HG03175 (cell line): ENCODE data around the gene LRRC3C.
"Not testable (repeated sequence)": the region's sequence is repeated elsewhere in the genome, so short reads cannot be mapped to it uniquely, and the experiment has no call there.

Experiments
- ATAC-seq: cut with Tn5 transposase; IDR thresholded peaks from one replicate; pipeline ENCODE4 v1.9.1; 2021; ENCODE audit warnings: mild to moderate bottlenecking, moderate library complexity; ENCODE audit not compliant: unreplicated experiment

Gene LRRC3C, protein sequence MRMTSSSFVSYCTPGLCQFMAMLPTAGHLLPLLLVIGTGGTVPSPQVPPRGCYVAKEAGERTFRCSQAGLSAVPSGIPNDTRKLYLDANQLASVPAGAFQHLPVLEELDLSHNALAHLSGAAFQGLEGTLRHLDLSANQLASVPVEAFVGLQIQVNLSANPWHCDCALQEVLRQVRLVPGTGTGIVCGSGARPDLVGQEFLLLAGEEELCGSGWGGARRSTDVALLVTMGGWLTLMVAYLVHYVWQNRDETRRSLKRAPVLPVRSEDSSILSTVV

DNA sequence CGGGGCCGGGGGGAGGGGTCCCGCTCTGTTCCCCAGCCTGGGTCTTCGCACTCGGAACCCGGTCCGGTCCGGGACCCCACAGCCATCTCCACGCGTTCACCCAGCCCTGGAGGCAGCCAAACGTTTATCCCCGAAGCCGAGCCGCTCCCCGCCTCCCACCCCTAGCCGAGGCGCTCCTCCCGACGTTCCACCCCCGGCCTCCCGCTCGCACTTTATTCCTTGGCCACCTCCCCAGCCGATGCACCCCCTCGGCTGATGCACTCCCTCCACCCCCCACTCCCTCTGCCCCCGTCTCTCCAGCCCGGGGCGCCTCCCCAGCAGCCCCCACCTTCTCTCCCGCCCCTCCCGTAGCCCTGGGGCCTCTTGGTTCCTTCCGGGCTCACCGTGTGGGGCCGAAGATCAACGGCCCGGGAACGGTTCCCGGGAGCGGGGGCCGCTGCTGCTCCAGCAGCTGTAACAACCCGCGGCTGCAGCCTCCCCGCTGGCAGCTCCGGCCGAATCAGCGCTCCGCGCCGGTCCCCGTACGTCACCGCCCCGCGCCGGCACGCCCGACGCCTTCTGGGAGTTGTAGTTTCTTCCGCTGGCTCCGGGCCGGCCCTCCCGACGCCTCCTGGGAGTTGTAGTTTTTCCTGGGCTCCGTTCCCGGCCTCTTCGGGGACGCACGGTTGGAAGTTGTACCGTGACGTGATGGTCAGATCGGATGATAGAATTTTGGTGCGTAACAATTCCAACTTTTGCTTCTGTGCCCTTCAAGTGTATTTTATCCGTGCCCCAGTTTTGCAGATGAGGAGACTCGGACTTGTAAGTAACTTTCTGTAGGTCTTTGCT lies at the start of gene LRRC3C, which contains the start of gene ORMDL3:
LRRC3C (plus strand) TSS at position 632 of the 828 bp plus-strand sequence. CDS start 13,792 bp downstream, outside the sequence.
ORMDL3 (minus strand) TSS at position 501 of the 828 bp plus-strand sequence. CDS start 3,398 bp downstream, outside the sequence.
- peak; percentile 85 for ATAC-seq

DNA sequence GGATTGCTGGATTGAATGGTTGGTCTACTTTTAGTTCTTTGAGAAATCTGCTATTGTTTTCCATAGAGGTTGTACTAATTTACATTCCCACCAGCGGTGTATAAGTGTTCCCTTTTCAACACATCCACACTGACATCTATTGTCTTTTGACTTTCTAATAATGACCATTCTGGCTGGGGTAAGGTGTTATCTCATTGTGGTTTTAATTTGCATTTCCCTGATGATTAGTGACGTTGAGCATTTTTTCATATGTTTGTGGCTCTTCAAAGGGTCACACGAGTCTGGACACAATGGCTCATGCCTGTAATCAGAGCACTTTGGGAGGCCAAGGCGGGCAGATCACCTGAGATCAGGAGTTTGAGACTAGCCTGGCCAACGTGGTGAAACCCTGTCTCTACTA lies 41.4 kb upstream of the LRRC3C start:
- not testable (repeated sequence) for ATAC-seq

DNA sequence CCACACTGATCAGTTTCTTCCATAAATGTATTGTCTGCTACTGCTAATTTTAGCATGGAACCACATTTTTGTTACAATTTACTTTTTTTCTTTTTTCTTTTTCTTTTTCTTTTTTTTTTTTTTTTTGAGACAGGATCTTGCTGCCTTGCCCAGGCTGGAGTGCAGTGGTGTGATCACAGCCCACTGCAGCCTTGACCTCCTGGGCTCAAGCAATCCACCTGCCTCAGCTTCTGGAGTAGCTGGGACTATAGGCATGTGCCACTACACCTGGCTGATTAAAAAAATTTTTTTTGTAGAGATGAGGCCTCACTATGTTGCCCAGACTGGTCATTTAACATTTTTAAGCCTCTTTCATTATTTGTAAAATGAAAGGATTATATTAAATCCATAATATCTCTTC lies 40.5 kb upstream of the LRRC3C start:
- no peak for ATAC-seq

DNA sequence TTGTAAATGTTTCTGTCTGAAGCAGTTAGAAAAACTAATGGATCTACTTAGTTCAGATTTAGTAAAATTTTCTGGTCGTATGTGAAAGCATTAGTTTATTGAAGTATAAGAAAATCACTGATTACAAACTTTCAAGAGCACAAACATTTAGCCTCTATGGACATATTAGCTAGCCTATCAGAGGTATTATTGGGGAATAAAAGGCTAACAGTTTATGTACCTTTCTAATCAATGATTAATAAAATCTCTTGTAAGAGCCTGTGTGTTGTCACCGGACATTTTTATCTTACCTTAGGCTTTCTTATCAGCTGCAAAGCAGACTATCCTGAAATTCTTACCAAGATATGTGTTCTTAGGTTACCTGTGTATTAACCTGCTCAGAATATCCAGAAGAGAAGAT lies 38.3 kb upstream of the LRRC3C start:
- ATAC-seq, result no peak

DNA sequence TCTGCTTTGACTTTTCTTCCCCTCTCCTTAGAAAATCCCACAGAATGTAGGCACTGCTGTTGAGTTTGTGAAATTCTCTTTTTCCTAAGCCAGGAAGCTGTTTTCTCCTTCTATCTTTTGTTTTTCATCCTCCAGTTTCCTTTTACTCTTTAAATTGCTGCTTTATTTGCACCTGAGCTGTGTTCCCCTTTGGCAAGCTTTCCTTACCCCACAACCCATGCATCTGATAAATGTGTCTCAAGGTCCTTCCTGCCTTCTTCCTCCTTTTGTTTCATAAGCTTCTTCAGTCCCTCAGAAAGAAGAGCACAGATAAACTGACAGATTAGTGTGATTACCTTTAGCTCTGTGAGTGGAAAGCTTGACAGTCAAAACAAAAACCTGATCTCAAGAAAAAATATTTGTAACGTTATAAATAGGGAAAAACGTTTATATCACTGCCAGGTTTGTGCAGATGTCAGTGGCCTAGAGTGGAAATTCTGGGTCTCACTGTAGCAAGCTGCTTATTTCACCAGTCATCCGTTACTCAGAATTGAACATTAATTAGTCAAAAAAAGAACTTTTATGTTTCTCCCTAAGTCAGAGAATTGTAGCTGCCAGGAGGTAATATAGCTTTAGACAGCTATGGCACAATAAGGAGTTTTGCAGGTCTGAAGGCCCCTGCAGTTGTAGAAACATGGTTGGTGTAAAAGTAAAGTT lies 32.7 kb upstream of the LRRC3C start:
- no peak for ATAC-seq

DNA sequence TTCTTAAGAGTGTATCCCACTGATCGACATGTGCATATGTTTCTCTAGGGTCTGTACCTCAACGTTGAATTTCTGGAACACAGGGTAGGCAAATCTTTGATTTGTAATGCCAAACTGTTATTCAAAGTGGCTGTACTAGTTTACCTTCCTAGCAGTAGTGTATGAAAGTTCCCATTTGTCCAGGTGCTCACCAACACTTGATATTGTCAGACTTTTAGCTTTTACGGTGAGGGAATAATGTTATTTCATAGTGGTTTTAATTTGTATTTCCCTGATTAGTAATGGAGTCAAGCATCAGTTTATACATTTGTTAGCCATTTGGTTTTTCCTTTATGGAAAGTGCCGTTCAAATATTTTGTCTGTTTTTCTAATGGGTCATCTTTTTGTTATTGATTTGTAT lies 29.4 kb upstream of the LRRC3C start:
- no peak for ATAC-seq

DNA sequence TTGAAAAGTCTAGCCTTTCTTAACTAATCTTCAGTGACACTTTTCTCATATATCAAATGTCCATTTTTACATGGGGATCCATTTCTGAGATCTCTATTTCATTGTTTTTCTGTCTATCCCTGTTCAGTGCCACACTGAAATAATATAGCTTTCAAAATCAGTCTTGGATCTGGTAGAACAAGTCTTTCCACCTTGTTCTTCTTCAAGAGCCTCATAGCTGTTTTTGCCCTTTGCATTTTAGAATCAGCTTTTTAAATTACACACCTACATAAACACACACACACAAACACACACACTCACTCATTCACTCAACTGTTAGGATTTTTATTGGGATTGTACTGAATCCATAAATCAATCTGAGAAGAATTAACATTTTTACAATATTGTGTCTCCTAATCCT lies 28.3 kb upstream of the LRRC3C start:
- ATAC-seq, result no peak

DNA sequence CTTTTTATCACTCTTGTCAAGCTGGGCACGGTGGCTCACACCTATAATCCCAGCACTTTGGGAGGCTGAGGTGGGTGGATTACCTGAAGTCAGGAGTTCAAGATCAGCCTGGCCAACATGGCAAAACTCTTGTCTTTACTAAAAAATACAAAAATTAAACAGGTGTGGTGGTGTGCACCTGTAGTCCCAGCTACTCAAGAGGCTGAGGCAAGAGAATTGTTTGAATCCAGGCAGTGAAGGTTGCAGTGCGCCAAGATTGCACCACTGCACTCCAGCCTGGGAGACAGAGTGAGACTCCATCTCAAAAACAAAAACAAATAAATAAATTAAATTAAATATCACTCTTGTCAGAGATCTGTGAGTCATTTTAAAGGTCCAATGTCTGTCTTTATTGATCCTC lies 25.5 kb upstream of the LRRC3C start:
- not testable (repeated sequence) for ATAC-seq

DNA sequence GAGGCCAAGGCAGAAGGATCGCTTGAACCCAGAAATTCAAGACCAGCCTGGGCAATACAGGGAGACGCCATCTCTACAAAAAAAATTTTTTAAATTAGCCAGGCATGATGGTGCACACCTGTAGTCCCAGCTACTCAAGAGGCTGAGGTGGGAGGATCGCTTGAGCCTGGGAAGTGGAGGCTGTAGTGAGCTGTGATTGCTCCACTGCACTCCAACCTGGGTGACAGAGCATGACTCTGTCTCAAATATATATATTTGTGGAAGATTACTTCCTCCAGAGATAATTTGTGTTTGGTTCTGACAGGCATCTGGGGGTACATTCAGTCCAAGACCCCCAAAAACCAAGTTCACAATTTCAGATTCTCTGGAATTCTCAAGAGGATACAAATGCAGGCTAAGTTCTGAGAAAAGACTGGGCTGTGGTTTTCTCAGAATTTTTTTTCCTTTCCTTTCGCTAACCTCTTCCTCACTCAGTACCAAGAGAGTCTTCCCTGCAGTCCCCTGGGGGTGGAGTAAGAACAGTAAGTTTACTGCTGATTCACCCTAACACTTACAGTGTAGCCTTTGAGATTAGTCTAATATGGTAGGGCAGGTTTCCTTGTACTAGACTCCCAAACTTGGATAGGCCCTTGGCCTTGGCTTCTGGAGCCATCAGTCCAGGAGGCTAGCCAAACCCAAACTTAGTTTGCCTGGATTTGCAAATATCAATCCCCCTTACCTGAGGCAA lies 24.2 kb upstream of the LRRC3C start:
- ATAC-seq, result no peak

DNA sequence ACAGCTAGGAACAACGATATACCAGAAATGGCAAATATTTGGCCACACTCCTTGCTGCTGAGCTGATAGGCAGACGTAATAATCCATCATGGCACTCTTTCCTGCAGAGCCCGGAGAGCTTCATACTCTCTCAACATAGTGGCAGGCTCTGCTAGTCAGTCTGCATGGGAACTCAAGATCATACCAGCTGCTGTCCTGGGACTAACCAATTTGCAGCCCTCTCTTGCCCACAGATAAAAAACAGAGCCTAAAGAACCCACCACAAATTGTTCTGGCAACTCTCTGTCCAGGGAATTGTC lies 22.6 kb upstream of the LRRC3C start:
- ATAC-seq, result no peak

DNA sequence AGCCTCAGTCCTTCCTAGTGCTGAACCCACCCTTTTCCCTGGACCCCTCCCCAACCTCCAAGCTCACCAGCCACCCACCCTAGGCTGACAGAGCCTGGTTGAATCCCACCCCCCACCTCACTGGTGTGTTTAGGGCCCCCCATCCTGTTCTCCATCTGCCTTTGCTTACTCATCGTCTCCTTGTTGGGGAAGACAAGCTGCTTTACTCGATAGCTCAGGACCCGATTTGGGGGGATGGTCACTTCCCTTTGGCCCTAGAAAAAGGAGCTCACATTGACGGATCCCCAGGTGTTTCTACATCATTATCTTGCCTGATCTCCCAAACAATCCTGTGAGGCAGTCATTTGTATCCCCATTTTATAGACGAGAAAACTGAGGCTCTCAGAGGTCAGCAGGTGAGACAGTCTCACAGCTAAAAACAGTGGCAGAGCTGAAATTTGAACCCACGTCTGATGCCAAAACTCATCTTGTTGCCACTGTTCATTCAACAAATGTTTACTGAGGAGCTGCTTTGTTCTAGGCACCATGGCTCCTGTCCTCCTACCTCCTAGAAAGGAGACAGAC lies 18.7 kb upstream of the LRRC3C start:
- ATAC-seq, result no peak

DNA sequence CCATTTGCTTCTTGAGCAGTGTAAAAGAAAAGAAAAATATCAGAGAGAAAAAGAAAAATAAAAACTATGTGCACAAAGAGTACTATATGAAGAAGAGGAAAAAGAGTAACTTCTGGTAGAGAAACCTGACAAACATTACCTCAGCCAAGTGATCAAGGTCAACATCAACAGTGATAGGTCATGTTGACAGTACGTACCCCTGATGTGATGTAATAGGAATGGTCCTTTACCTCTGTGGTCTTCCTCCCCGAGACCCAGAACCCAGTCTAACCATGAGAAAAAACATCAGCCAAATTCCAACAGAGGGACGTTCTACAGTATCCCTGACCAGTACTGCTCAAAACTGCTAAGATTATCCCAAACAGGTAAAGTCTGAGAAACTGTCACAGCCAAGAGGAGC lies 13.5 kb upstream of the LRRC3C start:
- ATAC-seq, result no peak

DNA sequence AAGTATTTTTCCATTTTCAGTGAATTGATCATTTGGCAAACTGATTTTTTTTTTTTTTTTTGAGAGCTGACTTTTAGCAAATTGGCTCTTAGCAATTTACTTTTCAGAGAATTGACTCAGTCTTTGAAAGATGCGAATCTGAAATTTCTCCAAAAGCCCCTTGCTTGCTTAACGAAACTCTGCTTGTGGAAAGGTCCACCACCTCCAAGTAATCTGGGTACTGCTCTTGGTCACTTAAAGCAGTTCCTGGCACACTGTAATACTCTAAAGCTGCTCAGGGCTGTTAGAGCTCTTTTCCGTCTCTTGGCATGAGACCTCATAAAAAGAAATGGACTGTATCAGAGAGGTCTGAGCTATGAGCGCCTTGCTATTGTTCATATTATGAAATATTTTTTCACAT lies 12.0 kb upstream of the LRRC3C start:
- ATAC-seq, result no peak

DNA sequence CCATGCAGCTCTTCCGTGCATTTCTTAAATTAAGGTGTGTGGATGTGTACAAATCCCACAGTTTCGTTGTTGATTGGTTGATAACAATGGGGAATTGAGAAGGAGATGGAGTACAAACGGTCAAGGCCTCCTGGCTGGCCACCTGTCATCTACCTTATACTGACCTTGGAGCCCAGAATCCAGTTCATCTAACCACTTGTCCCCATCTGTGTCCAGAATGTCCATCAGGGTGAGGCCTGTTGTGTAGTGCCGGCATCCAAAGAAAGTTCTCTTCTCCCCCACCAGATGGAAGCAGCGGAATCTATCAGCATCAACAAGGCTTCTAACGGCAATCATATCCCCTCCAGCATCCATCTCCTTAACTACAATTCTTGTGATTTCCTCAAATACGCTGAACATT lies 10.6 kb upstream of the LRRC3C start:
- ATAC-seq, result no peak

DNA sequence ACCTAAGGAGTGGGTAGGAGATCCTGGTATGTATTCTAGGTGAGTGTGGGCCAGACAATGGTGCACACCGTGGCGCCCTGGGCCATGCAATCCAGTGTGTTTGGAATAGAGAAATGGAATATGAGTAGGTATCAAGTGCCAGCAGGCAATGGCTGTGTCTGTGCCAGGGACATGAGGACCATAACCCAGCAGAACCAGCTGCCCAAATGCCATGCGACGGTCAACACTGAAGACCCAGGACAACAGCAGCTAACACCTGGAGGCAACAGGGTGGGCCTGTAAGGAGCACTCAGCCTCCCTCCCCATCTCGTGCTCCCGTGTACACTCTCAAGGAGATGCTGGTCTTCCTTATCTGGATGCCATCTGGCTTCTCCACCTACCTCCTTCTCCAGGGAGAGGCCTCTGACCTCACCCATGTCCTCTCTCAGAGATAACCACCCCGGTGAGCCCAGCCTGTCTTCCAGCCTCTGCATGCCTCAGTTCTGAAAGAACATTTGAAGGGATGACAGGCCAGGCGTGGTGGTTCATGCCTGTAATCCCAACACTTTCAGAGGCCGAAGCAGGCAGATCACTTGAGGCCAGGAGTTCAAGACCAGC lies 8.3 kb upstream of the LRRC3C start:
- no peak for ATAC-seq

DNA sequence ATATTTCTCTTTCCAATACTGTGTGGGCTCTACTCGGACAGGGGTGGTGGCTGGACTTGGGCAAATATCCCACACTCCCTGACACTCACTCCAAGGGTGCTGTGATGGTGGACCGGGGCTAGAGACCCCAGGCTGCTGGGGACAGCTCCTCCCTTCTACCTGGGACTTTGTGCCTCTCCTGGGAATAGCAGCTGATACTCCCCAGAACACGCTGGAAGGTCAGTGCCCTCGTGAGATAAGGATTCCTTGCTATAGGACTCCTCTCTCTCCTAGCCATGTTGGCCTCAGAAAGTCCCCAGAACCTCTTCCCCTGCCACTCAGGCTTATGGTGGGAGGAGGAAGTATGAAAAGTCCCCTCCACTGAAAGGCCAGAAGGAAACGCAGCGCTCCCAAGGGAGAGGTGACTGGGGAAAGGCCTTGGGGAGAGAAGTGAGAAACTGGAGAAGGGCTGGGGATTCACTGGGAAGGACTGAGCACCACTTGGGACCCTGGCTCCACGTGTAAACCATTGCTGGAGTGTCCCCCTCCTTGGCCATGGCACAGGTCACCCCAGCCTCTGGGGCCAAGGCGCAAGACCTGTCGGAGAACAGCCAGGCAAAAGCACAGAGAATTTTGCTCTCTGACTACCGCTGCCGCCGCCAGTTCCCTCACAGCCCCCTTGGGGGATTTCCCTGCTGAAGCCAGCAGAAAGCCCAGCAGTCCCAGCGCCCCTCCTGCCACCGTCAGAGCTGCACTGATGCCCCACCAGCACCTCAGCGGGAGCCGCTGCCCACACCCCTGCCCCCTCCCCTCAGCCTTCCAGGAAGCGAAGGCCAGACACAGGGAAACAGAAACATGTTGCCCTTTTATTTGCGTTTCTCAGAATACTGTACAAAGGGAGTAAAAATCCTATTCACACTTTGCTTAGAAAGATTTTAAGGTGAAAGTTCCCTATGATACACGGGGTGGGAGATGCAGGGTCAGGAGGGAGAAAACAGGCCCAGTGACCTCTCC lies 7.0 kb upstream of the LRRC3C start:
- no peak for ATAC-seq

DNA sequence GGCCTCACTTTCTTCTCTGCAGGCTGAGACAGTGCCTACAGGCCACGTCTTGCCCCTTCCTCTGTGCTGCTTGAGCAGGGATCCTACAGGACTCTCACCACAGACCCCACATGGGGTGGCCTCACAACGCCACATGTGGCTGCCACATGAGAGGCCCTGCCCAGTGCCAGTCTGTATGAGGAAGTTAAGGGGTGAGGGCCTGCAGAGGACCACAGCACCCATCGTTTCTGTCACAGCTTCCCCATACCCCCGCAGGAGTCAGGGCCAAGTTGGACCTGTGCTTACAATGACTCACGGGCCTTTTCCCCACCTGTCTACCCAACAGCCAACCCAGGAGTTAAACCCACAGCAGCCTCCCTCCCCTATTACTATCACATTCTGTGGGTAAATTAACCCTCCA lies 6.2 kb upstream of the LRRC3C start:
- ATAC-seq, result no peak

DNA sequence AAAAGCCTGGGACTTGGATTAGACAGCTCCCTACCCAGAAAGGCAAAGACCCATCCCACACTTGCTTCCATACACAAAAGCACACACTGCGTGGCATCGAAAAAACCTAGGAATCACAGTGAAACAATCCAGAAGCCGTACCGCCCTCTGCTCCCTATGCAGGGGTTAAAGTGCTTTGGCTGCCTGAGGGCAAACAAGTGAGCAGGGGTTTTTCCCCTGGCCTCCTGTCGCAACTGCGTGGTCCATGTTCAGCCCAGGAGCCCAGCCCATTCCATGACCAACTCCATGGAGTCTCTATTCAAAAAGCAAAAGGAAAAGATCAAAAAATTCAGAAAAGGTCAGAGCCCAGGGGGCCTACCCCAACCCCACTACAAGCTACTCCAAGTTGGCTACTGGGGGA lies 5.5 kb upstream of the LRRC3C start:
- no peak for ATAC-seq

DNA sequence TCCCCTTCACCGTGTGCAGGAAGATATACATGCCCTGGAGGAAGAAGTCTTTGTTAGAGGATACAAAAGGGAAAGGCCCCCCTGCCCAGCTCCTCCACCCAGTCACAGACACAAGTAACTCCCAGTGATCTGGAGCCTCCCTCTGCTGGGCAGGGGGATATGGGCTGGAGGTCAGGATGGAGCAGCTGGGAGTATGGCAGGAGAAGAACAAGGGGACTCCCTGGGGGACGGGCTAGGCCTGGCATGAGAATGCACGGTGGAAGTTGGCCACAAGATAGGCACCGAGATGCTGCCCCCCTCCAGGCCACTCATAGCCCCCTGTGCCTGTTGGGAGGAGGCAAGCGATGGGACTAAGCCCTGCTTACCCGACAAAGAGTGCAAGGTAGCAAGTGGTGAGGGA lies 4.3 kb upstream of the LRRC3C start:
- ATAC-seq, result no peak
